ENCODE results near the gene B9D1.

The B9D1 gene

GRCh38 chr17:19407601-19408345 is 45.2 kb upstream of the B9D1 start:
- Histone ChIP-seq H3K27me3 (ENCODE audit: low read length) (no peaks in the 10 kb centered on the region), H3K4me3 (ENCODE audit: insufficient read depth, low read length, poor library complexity, severe bottlenecking) (no peak overlapping the region), H3K79me2 (ENCODE audit: insufficient read depth, low read length) (no peaks in the 10 kb centered on the region), H3K4me2 (ENCODE audit: low read depth, low read length, poor library complexity, severe bottlenecking) (no peak overlapping the region), H3F3A (ENCODE audit: insufficient read depth) (no peaks in the 10 kb centered on the region), H3K36me3 (ENCODE audit: low read length) (no peaks in the 10 kb centered on the region), H2AFZ (ENCODE audit: low read depth, low read length, severe bottlenecking) (no peak overlapping the region), H3K9me2 (replicated peaks; ENCODE audit: insufficient read depth, low read length) (no peaks in the 10 kb centered on the region), H4K20me1 (ENCODE audit: low read depth, low read length) (no peaks in the 10 kb centered on the region), H3K9ac (ENCODE audit: low read length) (no peak overlapping the region), H3K9me3 (ENCODE audit: insufficient read depth, low read length) (no peaks in the 10 kb centered on the region), H3K27ac (ENCODE audit: low read depth, low read length) (no peak overlapping the region)
- no peak for TF ChIP-seq CTCF (IDR thresholded peaks at IDR 0.05; ENCODE audit: insufficient read depth, low read length, poor library complexity, severe bottlenecking)
- no peak for TF ChIP-seq EZH2phosphoT487 (conservative IDR thresholded peaks at IDR 0.05; ENCODE audit: low read length)

GRCh38 chr17:19405114-19405513 is 42.6 kb upstream of the B9D1 start:
- Histone ChIP-seq H3K4me3 (ENCODE audit: insufficient read depth, low read length, poor library complexity, severe bottlenecking) (no peak overlapping the region), H3K9me3 (ENCODE audit: insufficient read depth, low read length) (no peaks in the 10 kb centered on the region), H3K79me2 (ENCODE audit: insufficient read depth, low read length) (no peaks in the 10 kb centered on the region), H3K36me3 (ENCODE audit: low read length) (no peaks in the 10 kb centered on the region), H3K4me2 (ENCODE audit: low read depth, low read length, poor library complexity, severe bottlenecking) (no peak overlapping the region), H3F3A (ENCODE audit: insufficient read depth) (no peaks in the 10 kb centered on the region), H3K27ac (ENCODE audit: low read depth, low read length) (no peak overlapping the region), H3K9me2 (replicated peaks; ENCODE audit: insufficient read depth, low read length) (no peaks in the 10 kb centered on the region), H3K9ac (ENCODE audit: low read length) (no peak overlapping the region), H4K20me1 (ENCODE audit: low read depth, low read length) (no peaks in the 10 kb centered on the region), H3K27me3 (ENCODE audit: low read length) (no peaks in the 10 kb centered on the region), H2AFZ (ENCODE audit: low read depth, low read length, severe bottlenecking) (no peak overlapping the region)
- TF ChIP-seq CTCF (IDR thresholded peaks at IDR 0.05; ENCODE audit: insufficient read depth, low read length, poor library complexity, severe bottlenecking) (no peak), EZH2phosphoT487 (conservative IDR thresholded peaks at IDR 0.05; ENCODE audit: low read length) (no peak)

GRCh38 chr17:19404264-19404663 is 41.7 kb upstream of the B9D1 start:
- Histone ChIP-seq H3K27me3 (ENCODE audit: low read length) (no peaks in the 10 kb centered on the region), H2AFZ (ENCODE audit: low read depth, low read length, severe bottlenecking) (no peak overlapping the region), H3K27ac (ENCODE audit: low read depth, low read length) (no peak overlapping the region), H3K4me2 (ENCODE audit: low read depth, low read length, poor library complexity, severe bottlenecking) (no peak overlapping the region), H3K9me3 (ENCODE audit: insufficient read depth, low read length) (no peaks in the 10 kb centered on the region), H3F3A (ENCODE audit: insufficient read depth) (no peaks in the 10 kb centered on the region), H4K20me1 (ENCODE audit: low read depth, low read length) (no peaks in the 10 kb centered on the region), H3K4me3 (ENCODE audit: insufficient read depth, low read length, poor library complexity, severe bottlenecking) (no peak overlapping the region), H3K9ac (ENCODE audit: low read length) (no peak overlapping the region), H3K36me3 (ENCODE audit: low read length) (no peaks in the 10 kb centered on the region), H3K9me2 (replicated peaks; ENCODE audit: insufficient read depth, low read length) (no peaks in the 10 kb centered on the region), H3K79me2 (ENCODE audit: insufficient read depth, low read length) (no peaks in the 10 kb centered on the region)
- TF ChIP-seq CTCF (IDR thresholded peaks at IDR 0.05; ENCODE audit: insufficient read depth, low read length, poor library complexity, severe bottlenecking) (no peak), EZH2phosphoT487 (conservative IDR thresholded peaks at IDR 0.05; ENCODE audit: low read length) (no peak)

Measured in SU-DHL-6 (cell line).